ENCODE results near the gene OLIG1.

GRCh38 chr21:33029975-33030461, 39.9 kb upstream of the OLIG1 start:
- TF ChIP-seq GATA2 (IDR thresholded peaks at IDR 0.05; ENCODE audit: low read depth, low read length) = no peak
- no peak for TF ChIP-seq GATA3 (IDR thresholded peaks at IDR 0.05; ENCODE audit: low read depth, low read length)

All from SH-SY5Y (cell line).